ENCODE data around the gene LEP. TPM values are rescaled to one million over a fixed set of nuclear protein-coding genes. Genes with fewer than 3 reads are reported as not detected.
A peak's percentile ranks its signal among the peaks of the same experiment; 100 is the strongest.

The LEP gene
- total RNA-seq, 1 experiment from 2014 or later = not detected

GRCh38 chr7:128221929-128222403 is 19.1 kb upstream of the LEP start:
- H3K9me3 ChIP-seq (ENCODE audit: control insufficient read depth in 1 of 2, insufficient read depth in 1 of 2, low read depth in 1 of 2, low read length in 2 of 2) = no peaks in the 10 kb centered on the region
- no peaks in the 10 kb centered on the region for H3K79me2 ChIP-seq (ENCODE audit: insufficient read depth, low read length)
- intact Hi-C loops (cut with micrococcal nuclease) = no loop called here
- H3K9me2 ChIP-seq (ENCODE audit: insufficient read depth) = no peaks in the 10 kb centered on the region
- peaks cover 6 to 15% of the 10 kb centered on the region in 2 experiments for H3K4me1 ChIP-seq (ENCODE audit: control insufficient read depth in 1 of 2, insufficient read depth in 2 of 2, low read length in 2 of 2)
- H3K36me3 ChIP-seq (ENCODE audit: control insufficient read depth in 1 of 2, insufficient read depth in 2 of 2, low read length in 2 of 2) = no peaks in the 10 kb centered on the region
- BruUV-seq (replicated peaks) = no TSS peak
- H3K27me3 ChIP-seq (ENCODE audit: insufficient read depth, low read length) = no peaks in the 10 kb centered on the region
- H3K9ac ChIP-seq (ENCODE audit: low read length) = no peak overlapping the region
- POLR2A ChIA-PET = no interaction called here
- RAD21 ChIA-PET (ENCODE audit: low non-redundant PET in 1 of 2, low total read pairs in 2 of 2, uncharacterized antibody in 2 of 2, unreplicated experiment in 2 of 2) = no interaction called here
- ATAC-seq (peak; percentile 94), DNase-seq (ENCODE audit: low read depth, low spot score) (peak; percentile 47)
- 0 out of 4 replicates have a peak overlapping the region, but pooled peaks of 1 of the 2 experiments have one; percentile 9 for H3K4me3 ChIP-seq (replicated peaks in 1 of 2; ENCODE audit: low read depth in 1 of 2, low read length in 2 of 2)
- CTCF ChIA-PET = interaction anchor here (3.0 kb wide), 1 partner anchor 13 kb away, joined by 14 read pairs; no protein-coding TSS in a partner anchor
- H2AFZ ChIP-seq (ENCODE audit: low read depth, low read length, poor library complexity, severe bottlenecking) = peak overlapping the region; percentile 59
- no peak overlapping the region for H3K27ac ChIP-seq (ENCODE audit: low read depth, low read length)
- H4K20me1 ChIP-seq (ENCODE audit: insufficient read depth) = no peaks in the 10 kb centered on the region
- TF ChIP-seq MAX (IDR thresholded peaks at IDR 0.05) (peak; percentile 60), SP1 (IDR thresholded peaks at IDR 0.05; ENCODE audit: low read depth) (peak; percentile 31; the same call in 1 of the 2 replicates), ZBTB33 (IDR thresholded peaks at IDR 0.05; ENCODE audit: extremely low read depth, insufficient replicate concordance, low read length) (no peak), EZH2phosphoT487 (IDR thresholded peaks at IDR 0.05; ENCODE audit: borderline replicate concordance) (no peak), FOSL1 (IDR thresholded peaks at IDR 0.05; ENCODE audit: low read depth) (peak; percentile 77), ZFX (IDR thresholded peaks at IDR 0.05) (no peak), YY1 (IDR thresholded peaks at IDR 0.05; ENCODE audit: extremely low read depth, insufficient replicate concordance, low read depth, low read length) (no peak), TCF7L2 (IDR thresholded peaks at IDR 0.05; ENCODE audit: borderline replicate concordance, extremely low read depth, insufficient read depth, insufficient read length) (no peak), EGR1 (IDR thresholded peaks at IDR 0.05; ENCODE audit: low read depth) (no peak), JUND (IDR thresholded peaks at IDR 0.05) (peak; percentile 59; the same call in 1 of the 2 replicates), POLR2AphosphoS5 (IDR thresholded peaks at IDR 0.05; ENCODE audit: low read depth, low read length) (no peak)
- peak overlapping the region; percentile 64 for H3K4me2 ChIP-seq (ENCODE audit: low read length)
